Sciatic nerve (tissue), 2 donors: ENCODE results near the gene EPM2AIP1. TPM values are rescaled to one million over a fixed set of nuclear protein-coding genes. Genes with fewer than 3 reads are reported as not detected.
A peak's percentile ranks its signal among the peaks of the same experiment; 100 is the strongest.
"Not testable (repeated sequence)": the region's sequence is repeated elsewhere in the genome, so short reads cannot be mapped to it uniquely, and the experiment has no call there.

Experiments
- ATAC-seq: fragments of 200-7000 bp; cut with Tn5 transposase; one replicate; pipeline ENCODE4 v1.9.1; 2020; ENCODE audit warnings: mild to moderate bottlenecking, moderate library complexity
- DNase-seq: peaks from one replicate; pipeline ENCODE4 v3.0.0-alpha.2; 2020; ENCODE audit warnings: low spot score
- intact Hi-C: fragments of 100-400 bp; cut with DNase I; formaldehyde crosslinking; loops from one replicate; pipeline ENCODE4 v1.14.2; 2022
- total RNA-seq: library from RNA; stranded (reverse); fragmentation: NEBNext Ultra II Directional; extraction: Animal tissue kit (Norgen Biotek cat#: 25700); gene quantifications from one replicate; pipeline ENCODE4 v1.2.1, GENCODE V29; 2021
- donor health status: DM: no; HTN: no; CAD: no.
- donor health status: DM: no; HTN: no; CAD: no.

The EPM2AIP1 gene
- total RNA-seq, 1 donor from 2014 or later: 30.6 TPM

GRCh38 chr3:36957862-36958686 lies 34.9 kb downstream of the EPM2AIP1 start:
- DNase-seq: no peak
- intact Hi-C loops: no loop called here
- ATAC-seq: peak; percentile 68

DNA sequence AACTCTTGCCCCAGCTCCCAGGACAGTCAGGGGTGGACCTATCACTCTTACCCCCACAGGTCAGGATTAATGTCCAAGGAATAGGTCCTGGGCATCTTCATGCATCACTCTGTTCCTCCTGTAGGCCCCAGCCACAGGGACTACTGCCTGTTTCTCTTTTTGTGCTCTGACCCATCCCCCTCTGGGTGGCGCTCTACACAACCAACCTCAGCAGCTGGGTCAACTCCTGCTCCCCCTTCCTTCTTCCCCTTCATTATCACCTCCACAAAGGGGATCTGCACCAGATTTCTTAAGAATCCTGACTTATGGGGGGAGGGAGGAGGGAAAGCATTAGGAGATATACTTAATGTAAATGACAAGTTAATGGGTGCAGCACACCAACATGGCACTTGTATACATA lies 35.9 kb downstream of the EPM2AIP1 start:
- no peak for DNase-seq
- intact Hi-C loops: no loop called here
- no peak for ATAC-seq

DNA sequence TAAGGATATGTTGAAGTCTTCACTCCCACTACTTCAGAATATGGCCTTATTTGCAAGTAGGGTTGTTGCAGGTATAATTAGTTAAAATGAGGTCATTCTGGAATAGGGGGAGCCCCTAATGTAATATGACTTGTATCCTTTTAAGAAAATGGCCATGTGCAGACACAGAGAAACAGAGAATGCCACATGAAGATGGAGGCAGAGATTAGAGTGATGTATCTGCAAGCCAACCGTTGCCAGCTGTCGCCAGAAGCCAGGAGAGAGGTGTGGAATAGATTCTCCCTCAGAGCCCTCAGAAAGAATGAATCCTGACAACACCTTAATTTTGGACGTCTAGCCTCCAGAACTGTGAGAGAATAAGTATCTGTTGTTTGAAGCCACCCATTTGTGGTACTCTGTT lies 36.8 kb downstream of the EPM2AIP1 start:
- intact Hi-C loops: no loop called here
- DNase-seq (no peak), ATAC-seq (no peak)

DNA sequence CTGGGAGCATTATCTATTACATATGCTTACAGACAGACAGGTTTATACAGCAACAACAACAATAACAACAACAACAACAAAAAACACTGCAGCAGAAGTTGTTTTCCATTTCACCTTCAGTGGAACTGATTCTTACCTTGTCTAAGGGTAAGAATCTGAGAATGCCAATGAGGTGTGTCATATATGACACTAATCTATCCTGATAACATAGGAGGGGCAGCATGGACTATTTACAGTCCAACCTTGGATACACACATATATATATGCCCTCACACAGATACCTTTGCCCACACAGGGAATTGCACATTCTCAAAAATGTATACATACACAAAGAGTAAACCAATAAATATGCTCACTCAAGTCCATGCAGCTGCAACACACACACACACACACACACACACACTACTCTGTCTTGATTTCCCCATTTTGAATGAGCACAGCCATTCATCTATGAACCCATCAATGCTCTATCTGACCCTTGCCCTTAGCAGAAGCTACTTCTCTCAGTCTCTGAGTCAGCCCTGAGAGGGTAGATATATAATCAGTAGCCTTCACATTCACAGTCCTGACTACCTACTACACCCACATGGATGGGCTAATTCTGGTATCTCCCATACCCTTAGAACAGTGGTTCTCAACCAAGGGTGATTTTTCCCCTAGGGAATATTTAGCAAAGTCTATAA lies 38.3 kb downstream of the EPM2AIP1 start:
- intact Hi-C loops: no loop called here
- DNase-seq (no peak), ATAC-seq (no peak)

- DNase-seq, intact Hi-C loops, ATAC-seq: not testable (repeated sequence)
These were observed 45.1 kb downstream of the EPM2AIP1 start for GRCh38 chr3:36947814-36948213.

DNA sequence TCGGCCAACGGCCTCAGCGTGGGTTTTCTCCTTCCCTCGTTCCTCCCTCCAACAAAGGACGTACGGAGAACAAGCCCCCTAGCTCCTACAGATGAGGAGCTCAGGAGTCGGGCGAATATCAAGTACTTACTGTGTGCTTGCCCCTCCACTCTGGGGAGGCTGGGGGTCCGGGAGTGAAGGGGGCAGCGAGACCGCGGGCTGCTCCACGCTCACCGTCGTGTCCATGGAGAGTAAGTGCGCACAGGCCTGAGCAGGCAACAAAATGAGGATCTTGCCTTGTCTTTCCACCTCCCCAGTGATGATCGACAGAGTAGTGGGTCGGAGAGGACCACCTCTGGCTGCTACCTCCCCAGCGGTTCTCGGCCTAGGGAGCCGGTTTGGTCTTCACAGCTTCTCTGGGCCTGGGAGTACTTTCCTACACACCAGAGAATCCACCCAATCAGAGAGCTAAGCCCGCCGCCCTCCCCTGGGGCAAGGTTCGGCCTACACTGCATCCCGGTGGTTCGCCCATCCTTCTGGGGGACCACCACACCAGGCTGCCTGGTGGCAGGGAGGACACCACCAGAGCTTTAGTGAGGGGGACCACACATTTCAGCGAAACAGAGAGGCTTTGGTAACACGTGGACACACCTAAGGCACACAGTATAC lies 47.5 kb downstream of the EPM2AIP1 start:
- DNase-seq (no peak), ATAC-seq (no peak)
- intact Hi-C loops: no loop called here

GRCh38 chr3:36944641-36945270 lies 48.2 kb downstream of the EPM2AIP1 start, which contains the start of gene TRANK1:
Gene TRANK1, minus strand, starts transcription at chr3:36945054. Its CDS starts 245 bp downstream, at chr3:36944809.
- ATAC-seq: peak; percentile 86
- intact Hi-C loops: no loop called here
- DNase-seq: peak; percentile 82

GRCh38 chr3:36944012-36944640 lies 48.8 kb downstream of the EPM2AIP1 start:
- ATAC-seq (peak; percentile 85), DNase-seq (peak; percentile 84)
- intact Hi-C loops: no loop called here

- intact Hi-C loops: no loop called here
- ATAC-seq (no peak), DNase-seq (no peak)
These were observed 49.3 kb downstream of the EPM2AIP1 start for GRCh38 chr3:36943601-36944000.

DNA sequence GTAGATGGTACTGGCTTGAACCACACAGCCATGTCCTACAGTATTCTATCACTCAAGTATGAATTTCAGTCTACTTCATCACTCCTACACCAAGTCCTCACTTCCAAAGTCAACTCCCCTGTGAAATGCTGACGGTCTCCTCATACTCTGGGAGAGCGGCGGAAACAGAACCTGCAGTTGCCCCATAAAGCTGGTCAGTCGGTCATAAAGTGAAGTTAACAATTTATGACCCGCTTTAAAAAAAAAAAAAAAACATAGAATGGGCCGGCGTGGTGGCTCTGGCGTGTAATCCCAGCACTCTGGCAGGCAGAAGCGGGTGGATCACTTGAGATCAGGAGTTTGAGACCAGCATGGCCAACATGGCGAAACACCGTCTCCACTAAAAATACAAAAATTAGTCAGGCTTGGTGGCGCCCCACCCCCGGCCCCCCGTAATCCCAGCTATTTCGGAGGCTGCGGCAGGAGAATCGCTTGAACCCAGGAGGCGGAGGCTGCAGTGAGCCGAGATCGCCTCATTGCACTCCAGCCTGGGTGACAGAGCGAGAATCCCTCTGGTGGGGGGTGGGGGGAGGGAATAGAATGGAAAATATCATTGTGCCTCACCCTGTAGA lies 50.2 kb downstream of the EPM2AIP1 start:
- no peak for DNase-seq
- intact Hi-C loops: no loop called here
- no peak for ATAC-seq

- intact Hi-C loops: no loop called here
- ATAC-seq: no peak
- no peak for DNase-seq
These were observed 51.3 kb downstream of the EPM2AIP1 start for GRCh38 chr3:36941658-36942057.

DNA sequence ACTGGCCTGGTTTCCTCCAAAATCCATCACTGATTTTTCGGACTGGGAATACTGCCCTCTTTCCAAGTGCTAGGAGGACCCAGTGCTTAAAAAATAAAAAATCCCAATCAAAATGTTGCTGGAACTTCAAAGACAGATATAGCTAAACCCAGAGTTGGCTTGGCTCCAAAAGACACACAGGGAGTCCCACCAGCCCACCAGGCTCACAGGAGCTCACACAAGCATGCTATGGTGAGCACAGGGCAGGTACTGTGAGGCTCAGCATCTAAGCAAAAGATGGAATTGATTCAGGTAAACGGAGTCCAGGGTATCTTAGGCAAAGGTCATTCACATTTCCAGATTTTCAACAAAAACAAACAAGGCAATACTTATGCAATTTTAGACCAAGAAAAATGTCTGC lies 51.8 kb downstream of the EPM2AIP1 start:
- DNase-seq (no peak), ATAC-seq (no peak)
- intact Hi-C loops: no loop called here

GRCh38 chr3:36937492-36937891 lies 55.4 kb downstream of the EPM2AIP1 start:
- intact Hi-C loops: no loop called here
- DNase-seq (no peak), ATAC-seq (no peak)

Other genes starting within 250 kb of the EPM2AIP1 start
- 57.7 TPM for gene DCLK3, start 228.6 kb downstream of the EPM2AIP1 start, total RNA-seq
- 22.1 TPM for gene TRANK1, start 48.1 kb downstream of the EPM2AIP1 start, total RNA-seq
- gene MLH1, start 387 bp upstream of the EPM2AIP1 start, total RNA-seq: 31.3 TPM
- gene LRRFIP2, start 181.5 kb upstream of the EPM2AIP1 start, total RNA-seq: 60.1 TPM